Activated T-cell treated with anti-CD3 and anti-CD28 coated beads for 1 hour (primary cell): Measurements from ENCODE around the gene DKK3.

Experiments used
- DNase-seq: peaks from one replicate; pipeline ENCODE4 v3.0.0-alpha.2; 2020; ENCODE audit warnings: low read depth

The DKK3 gene

DNA sequence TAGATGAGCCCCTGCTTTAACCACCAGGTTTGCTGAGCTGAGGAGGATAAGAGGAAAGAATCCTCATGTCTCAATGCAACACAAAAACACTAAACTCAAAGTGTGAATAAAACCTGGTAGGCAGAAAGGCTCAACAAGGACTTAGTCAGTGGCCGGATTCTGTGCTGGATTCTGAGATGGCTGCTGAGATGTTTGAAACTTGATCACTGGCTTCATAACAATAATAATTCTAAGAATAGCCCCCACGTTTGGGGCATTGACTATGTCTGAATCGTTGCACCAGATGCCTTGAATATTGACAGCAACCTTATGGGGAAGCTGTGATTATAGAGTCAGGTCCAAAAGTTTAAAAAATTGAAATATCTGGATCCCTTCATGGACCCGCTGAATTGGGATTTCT, 4.6 kb downstream of the DKK3 start:
- no peak for DNase-seq

DNA sequence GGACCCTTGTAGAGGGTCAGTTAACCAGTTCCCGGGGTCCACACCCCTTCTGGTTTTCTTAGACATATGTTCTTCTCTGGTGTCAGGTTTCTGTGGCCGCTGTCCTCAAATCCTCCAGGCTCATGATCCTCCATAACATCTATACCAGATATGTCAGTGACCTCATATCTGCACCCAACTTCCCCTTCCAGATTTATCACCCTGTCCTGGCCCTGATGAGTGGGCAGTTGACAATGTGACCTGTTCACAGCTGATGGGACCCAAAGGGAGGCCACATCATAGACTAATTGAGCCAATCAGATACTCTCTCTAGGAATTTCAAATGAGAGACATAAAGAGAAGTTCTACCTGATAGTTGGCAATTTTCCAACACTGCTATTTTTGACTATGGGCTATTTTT, 5.1 kb downstream of the DKK3 start:
- DNase-seq, result no peak

DNA sequence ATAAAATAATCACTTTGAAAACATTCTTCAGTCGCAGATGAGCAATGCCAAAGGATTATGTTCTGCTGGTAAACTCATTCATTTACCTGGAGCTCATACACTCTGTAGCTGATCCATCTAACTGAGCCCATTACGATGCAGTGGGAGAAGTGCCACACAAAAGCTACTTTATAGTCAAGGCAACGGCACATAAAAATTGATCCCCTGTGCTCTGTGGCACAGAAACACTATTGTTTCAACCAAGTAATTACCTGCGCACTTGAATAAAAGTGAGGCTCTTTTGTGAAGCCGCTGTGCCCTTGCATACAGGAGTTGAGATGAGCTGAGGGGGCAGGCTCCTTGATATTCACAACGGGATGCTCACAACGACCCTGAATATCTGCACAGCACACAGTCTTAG, 7.2 kb downstream of the DKK3 start:
- no peak for DNase-seq

DNA sequence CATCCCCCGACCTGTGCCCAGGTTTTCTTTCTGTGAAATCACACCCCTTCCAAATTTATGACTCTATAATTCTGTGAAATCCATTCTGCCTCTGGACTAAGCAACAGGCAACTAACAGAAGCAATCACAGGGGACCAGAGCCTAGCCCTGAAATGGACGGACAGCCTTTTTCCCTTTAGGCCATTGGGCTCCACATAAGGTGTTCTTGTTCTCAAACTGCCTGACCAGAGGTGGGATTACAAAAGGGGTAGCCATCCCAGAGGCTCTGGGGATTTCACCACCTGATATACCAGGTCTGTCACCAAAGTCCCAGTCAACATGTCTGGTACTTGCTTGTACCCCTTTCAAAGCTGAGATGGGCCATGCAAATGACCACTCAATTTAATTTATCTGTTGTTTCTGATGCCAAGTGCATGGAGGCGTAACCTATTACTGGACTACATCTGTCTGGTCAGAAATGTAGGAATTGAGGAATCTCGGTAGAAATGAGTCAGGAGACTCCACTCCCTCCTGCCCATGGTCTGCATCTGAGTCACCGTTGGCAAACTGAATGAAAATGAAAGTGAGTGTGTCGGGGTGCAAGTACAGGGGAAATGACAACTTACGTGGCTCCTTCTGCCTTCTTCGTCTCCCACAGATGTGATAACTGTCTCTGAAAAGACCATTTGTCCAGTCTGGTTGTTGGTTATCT, 10.2 kb downstream of the DKK3 start:
- no peak for DNase-seq

DNA sequence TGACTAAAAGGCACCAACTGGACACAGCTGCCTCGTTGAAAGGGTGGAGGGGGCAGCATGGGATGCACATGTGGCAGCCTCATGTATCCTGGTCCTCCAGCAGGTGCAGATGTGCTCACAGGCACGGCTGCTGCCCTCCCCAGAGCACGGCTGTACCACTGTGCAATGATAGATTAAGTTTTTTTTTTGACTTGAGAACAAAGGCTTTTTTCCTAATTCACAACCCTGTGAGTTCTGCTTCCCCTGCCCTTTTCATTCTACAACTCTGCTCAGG, 11.4 kb downstream of the DKK3 start:
- no peak for DNase-seq

DNA sequence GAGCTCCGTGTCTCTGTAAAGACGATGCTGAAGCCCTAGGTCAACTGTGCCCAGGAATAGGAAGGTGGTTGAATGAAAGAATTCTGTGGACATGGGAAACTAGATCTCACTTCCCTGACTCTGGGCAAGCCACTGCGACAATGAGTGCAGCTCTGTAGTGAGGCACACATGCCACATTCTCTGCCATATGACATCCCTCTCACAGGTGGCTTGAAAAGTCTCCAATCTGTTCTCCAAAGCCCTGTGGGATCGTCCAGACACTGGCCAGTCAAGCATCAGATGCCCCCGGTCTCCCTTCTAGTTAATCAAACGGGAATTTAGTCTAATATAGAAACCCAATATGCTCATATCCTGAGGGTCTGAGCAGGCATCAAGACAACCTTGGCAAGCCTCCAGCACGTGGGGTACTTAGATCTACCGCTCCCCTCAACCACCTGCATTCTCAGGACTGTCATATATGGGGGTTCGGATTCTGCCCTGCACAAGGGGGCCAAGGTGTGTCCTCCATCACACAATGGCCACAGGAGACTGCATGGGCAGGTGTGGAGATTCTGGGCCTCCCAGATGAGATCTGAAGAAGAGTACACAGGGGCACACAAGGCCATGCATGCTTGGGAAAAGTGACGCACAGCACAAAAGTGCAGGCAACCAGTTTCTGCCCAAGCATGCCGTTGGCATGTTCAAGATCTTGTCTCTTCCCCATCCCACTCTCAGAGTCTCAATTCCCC, 11.9 kb downstream of the DKK3 start:
- DNase-seq, result no peak

DNA sequence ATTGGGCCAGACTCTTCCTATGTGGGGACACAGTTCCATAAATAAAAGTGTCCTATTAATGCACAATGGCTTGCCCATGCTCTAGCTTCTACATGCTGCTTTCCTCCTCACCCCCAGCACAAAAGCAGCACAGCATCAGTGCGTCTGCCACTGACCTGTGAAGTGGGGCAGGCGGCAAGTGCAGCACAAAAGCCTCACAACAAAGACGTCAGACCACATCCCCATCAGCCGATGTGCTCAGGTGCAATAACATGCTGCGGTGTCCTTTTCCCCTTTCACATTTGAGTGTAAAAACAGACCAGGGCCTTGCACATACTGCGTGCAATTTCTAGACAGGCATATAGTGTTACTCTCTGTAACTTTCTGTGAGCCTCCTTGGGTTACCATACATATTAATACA, 12.8 kb downstream of the DKK3 start:
- DNase-seq, result no peak

DNA sequence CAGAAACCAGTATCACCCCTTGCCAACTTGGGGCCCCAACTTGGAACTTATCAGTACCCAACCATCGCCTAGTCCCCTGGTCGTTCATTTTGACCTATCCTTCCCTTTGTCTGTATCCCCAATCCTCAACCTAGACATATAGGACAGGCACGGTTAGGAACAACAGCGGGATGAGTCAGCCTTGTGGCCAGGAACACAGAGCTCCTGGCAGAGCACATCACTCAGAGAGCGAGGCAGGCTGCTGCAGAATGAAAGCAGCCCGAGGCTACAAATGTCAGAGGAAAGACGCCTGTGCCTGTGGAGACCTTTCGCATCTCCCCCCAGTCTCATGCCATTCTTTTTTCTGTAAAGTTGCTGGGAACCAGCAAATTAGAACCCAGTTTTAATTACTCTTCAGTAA, 14.6 kb downstream of the DKK3 start:
- no peak for DNase-seq

DNA sequence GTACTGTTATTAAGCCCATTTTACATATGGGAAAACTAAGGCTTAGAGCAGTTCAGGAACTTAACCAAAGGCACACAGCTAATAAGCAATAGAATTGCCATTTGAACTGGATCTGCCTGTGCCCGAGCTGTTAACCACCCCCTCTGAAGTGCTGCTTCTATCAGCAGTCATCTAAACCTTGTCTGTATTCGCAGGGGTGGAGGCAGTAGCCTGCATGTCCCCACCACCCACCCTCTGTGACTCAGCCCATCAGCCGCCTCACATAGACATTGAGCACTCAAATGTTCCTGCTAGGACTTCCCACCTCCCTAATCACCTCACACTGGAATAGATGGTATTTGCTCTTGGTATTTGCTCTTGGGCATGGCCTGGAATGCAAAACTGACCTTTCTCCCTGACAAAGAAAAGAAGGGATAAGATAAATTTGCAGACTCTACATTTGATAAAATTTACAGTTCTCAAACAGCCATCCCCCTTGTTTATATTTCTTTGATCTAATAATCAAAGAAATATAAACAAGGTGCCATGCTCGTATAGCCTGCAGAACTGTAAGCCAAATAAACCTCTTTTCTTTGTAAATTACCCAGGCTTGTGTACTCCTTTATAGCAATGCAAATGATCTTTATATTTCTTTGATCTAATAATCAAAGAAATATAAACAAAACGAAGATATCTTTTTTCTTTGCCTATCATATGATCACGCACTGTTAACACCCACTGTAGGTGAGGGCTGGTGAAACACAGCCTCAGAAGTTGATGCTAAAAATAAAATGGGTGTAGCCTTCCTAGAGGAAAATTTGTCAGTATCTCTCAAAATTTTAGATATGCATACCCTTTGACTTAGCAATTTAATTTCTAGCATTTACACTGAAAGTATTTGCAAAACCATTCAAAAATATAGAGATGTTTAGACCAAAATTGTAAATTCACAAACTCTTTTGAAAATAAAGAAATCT, 15.9 kb downstream of the DKK3 start:
- DNase-seq, result no peak

DNA sequence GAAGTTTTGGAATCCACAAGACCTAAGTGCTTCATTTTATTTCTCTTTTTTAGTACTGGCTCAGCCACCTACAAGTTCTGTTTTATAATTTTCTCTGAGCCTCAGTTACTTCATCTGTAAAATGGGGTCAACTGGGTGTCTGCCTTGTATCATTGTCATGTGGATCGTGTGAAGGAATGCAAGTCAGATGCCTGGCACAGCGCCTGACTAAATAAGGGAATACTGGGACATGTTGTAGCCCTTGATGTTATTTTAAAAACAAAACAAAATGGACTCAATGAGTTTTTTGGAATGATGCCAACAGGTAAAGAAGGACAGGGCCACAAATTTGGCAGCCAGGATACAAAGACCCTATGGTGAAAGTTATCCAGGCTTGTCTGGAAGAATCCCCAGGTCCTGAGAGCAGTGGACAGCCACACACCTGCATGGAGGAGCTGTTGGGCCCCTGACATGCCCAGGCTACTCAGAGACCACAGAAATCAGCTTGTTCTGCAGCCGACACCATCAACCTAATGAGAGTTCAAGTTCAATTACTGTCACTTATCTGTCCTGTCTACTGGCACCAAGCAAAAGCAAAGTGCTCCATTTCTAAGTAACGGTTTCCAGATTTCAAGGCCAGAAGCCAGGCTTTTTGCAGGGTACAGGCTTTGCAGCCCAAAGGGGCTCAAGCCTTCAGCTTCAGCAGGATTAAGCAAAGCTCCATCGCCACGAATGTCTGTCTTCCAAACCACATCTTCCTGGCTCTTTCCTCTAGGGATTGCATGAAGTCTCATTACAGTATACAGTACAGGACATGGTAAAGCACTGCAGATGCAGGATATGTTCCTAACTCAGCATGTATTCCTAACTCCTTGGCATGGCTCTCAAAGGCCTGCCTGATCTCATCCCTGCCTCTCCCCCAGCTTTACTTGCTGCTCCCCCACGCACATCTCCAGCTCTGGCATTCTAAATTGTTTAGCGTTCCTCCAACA, 18.4 kb downstream of the DKK3 start:
- DNase-seq, result no peak

DNA sequence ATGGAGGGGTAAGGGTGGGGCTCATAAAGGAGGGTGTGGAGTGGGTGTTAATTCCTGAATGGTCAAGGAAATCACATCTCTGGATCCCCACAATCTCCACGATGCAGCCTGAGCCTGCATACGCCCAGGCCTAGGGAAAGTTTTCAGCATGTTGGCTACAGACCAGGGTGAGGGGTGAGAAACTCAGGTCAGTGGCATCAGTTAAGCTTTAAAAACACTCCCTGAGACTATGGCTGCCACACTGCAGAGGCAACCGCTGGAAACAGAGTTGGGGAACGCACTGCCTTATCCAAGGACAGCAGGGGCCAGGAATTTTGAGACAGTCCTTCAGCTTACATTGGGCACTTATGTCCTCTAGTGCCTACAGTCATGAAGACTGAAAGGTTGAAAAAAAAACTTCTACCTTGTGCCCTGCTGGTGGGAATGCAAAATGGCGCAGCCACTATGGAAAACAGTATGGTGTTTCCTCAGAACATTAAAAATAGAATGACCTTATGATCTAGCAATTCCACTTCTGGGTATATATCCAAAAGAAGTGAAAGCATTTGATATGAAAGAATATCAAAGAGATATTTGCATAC, 19.7 kb downstream of the DKK3 start:
- DNase-seq, result no peak

DNA sequence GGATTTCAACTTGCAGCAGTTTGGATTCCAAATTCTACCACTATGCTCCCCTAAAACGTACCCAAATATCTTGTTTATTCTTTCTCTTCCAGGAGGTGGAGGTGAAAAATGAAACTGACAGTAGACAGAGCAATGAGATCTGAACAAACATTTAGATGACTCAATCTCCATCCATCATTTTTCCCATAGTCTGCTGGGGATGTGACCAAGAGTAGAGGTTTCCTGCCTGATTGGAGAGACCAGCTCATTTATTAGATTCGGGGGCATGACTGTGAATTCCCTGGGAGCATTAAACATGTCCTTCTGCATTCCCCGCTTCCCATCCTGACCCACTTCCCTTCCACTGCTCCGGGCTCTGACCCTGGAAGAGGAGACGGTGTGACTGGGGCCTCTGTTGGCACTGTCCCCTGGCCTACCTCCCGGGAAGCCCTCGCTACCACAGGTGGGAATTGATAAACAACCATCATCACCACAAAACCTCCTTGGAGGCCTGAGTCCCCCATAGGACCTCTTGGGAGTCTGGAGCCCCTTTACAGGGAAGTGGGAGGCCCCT, 20.3 kb downstream of the DKK3 start:
- DNase-seq, result no peak

DNA sequence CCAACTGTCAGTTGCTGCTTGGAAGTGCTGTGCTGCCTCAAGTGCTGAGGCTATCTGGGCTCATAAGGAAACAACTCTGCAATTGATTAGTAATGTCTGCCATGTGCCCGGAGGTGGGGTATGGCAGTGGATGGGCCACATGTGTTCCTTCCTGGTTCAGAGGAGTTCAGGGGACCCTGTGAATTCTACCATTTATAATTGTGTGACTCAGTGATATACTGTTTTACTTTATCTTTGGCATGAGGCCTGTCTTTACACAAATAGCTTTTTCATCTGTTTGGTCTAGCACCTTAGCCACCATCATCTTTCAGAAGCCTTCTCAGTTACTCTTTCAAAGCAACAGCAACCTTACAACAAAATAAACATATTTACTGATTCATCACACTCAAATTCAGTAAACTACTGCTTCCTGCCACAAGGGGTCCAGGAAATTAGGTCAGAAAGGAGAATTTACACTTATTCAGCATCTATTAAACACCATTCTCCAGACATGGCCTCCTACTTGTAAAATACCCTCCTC, 20.9 kb downstream of the DKK3 start:
- no peak for DNase-seq

DNA sequence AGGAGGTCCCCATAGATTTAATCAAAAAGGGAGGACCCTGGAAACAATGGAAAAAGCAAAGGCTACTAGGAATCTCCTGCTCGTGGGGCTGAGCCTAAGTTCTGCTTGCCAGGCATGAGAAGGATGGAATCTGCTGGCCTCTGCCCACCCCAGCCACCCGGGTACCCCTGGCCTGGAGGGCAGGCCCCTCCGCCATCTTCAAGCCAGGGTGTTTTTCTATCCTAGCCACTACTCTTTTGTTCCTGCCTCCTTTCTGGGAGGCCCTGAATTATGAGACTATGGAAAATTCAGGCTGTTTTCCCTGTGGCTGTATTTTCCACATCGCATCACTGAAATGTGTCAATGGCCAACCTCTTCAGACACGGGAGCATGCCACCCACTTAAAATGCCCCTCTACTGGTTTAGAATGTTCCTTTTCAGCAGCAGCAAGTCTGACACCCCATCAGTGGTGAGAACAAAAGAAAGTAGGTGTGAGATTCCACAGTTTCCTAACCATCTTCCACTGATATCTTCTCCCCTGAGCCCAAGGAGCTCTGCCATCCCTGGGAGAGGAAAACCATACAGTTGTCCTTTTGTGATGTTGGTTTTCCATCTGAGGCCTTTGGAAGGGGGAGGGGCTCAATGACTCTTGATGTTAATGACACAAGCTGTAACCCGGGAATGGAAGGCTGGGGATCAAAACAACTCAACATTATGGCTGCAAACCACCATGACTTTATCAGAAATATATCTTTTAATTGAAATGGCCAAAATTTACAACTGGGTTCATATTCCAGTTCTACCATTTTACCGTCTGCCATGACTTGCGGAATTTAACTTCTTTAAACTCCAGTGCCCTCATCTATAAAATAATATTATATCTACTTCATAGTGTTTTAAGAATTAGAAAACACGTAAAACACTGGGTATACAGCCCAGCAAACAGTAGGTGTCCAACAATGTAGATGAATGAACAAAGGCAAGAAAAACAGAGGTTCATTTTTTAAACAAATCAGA, 22.2 kb downstream of the DKK3 start:
- DNase-seq, result no peak

DNA sequence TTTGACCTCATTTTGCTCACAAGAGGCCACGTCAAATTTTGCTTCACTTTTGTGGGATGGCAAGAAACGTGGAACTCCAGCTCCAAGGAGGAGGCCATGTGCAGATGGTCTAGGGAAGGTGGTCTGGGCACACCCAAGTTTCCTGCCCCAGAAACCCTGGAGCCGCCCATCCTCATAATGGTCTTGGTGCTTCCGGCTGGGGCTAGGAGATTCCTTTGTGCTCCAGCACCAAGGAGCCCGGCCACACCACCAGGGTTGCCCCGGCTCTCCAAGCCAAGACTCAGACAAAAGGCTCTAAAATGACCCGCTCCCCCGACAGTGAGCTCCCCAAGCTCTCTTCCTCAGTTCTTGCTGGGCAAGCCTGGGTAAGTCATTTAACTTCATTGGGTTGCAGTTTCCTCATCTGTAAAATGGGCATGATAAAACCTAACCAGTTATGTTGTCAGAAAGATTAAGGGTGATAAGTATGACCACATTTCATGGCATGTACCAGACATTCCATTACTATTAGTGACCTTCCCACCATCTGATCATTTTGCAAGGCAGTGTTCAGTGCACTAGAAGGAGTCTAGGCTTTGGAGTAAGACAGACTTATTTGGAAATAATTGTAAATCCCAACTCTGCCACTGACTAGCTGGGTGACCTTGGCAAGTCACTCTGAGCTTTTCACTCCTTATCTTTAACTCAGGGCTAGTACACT, 23.3 kb downstream of the DKK3 start:
- no peak for DNase-seq

DNA sequence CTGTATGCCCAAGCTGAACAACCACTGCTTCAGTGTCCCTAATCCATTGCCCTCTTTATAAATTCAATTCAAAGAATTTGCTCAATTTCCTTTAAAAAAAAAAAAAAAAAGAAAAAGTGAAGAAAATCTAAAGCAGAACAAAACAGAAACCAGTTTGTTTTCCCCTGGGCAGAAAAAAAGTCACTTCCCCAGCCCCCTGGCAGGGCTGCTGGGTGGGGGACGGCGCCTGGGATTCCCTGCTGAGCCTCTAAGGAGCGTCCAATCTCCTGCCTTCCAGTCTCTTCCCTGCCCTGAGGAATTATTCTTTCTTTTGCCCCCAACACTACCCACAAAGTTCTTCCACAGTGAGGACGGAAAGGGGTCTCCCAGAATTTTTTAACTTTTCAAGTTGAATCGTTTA, 23.9 kb downstream of the DKK3 start:
- no peak for DNase-seq

DNA sequence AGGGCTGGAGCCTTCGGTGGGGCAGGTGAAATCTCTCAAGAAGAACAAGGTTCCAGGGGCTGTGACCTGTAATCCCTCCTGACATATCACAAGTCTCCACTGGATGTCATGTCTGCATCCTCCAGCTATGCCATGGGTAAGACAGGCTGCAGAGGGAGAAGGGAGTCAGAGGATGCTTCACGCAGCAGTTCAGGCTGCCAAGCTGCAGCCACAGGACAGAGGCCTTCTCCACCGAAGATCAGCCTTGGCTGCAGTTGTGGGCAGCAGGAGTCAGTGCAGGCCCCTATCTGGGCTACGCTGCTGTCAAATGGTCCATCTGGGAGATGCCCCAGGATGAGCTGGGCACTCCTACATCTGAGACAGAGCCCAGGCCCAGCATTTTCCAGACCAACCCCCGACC, 25.0 kb downstream of the DKK3 start:
- DNase-seq, result no peak

DNA sequence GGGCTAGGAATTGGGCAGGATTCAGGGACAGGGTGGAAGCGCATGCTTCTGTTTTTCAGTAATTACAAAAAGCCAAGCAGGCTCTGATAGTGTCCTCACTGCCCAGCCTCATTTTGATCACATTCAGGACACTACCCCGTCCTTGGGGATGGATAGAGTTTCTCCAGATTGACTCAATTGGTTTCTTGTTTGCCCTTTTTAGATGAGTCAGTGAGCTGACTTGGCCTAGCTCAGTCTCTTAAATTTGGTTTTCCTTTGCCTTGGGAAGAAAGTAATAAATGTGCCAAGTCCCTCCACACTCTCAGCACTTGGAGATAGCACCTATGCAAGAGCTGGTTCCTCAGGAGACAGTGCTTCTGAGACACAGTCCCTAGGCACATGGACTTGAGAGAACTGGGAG, 25.5 kb downstream of the DKK3 start:
- DNase-seq, result no peak

DNA sequence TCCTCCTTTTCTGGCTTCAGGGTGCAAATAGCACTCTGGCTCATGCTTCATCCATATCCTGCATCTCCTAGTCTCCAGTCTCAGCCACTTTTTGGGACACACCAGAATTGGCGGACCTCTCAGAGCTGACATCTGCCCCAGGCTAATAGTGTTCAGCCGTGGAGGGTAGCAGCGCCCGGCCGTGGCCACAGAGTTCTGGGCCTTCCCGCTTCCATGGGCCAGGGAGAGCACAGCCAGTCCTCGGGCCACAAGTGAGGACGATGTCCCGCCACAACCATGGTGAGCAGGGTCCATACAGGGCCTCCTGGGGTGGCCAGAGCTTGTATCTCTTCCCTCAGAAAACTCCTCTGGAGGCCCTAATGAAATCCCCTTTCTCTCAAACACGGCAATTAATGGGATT, 26.0 kb downstream of the DKK3 start:
- no peak for DNase-seq
